Endothelial cell (in vitro differentiated cells): ENCODE results near the gene SPEF1. TPM values are rescaled to one million over a fixed set of nuclear protein-coding genes. Genes with fewer than 3 reads are reported as not detected.

Experiments
- DNase-seq: peaks from one replicate; pipeline ENCODE4 v3.0.0; 2021; ENCODE audit warnings: low spot score
- H3K27ac Mint-ChIP-seq: one replicate; pipeline ENCODE4 v1.8.0; 2021; ENCODE audit warnings: mixed read lengths, inconsistent platforms; ENCODE audit not compliant: unreplicated experiment
- H3K27me3 Mint-ChIP-seq: one replicate; pipeline ENCODE4 v1.8.0; 2021; ENCODE audit warnings: mild to moderate bottlenecking, moderate library complexity, mixed read lengths, inconsistent platforms; ENCODE audit not compliant: unreplicated experiment
- H3K36me3 Mint-ChIP-seq: one replicate; pipeline ENCODE4 v1.8.0; 2021; ENCODE audit warnings: mild to moderate bottlenecking, low read depth, mixed read lengths, inconsistent platforms; ENCODE audit not compliant: unreplicated experiment
- H3K4me1 Mint-ChIP-seq: one replicate; pipeline ENCODE4 v1.8.0; 2021; ENCODE audit warnings: mild to moderate bottlenecking, mixed read lengths, inconsistent platforms; ENCODE audit not compliant: unreplicated experiment
- H3K4me3 Mint-ChIP-seq: one replicate; pipeline ENCODE4 v1.8.0; 2021; ENCODE audit warnings: mild to moderate bottlenecking, mixed read lengths, inconsistent platforms; ENCODE audit not compliant: unreplicated experiment
- H3K9me3 Mint-ChIP-seq: one replicate; pipeline ENCODE4 v1.8.0; 2021; ENCODE audit warnings: mixed read lengths, inconsistent platforms; ENCODE audit not compliant: unreplicated experiment
- total RNA-seq: library from RNA; stranded (reverse); fragmentation: NEBNext Ultra II Directional; extraction: Animal tissue kit (Norgen Biotek cat#: 25700); gene quantifications from one replicate; pipeline ENCODE4 v1.2.1, GENCODE V29; 2021; ENCODE audit not compliant: unreplicated experiment
- TF ChIP-seq, protein P1 (sequence below): fragments of 200-600 bp; sonication (generic); IDR thresholded peaks from one replicate; pipeline ENCODE4 v1.5.0; 2021; ENCODE audit warnings: antibody characterized with exemption; ENCODE audit not compliant: unreplicated experiment

Gene SPEF1
- total RNA-seq, 1 donor from 2014 or later = 0.23 TPM

DNA sequence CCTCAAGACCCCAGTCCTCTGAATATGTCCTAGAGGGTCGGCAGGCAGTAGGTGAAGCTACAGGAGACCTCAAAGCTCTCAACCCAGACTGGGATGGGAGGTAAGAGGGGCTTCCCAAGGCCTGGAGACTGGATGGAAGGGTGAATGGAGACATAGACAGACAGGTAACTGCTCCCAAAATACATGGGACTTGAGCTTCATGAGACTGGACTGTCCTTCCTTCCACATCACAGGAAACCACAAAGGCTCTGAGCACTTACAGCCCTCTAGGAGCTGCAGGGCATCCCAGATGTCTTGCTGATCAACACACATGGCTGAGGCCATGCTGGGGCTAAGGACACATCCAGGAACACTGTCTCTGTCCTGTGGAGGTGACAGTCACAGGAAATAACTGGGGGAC is 37.2 kb downstream of the SPEF1 start:
- Mint-ChIP-seq H3K36me3 (peaks cover 4% of the 10 kb centered on the region), H3K27me3 (peaks cover 8% of the 10 kb centered on the region), H3K4me1 (peaks cover 22% of the 10 kb centered on the region), H3K4me3 (peak overlapping the region; percentile 73), H3K9me3 (no peaks in the 10 kb centered on the region), H3K27ac (no peak overlapping the region)
- DNase-seq = no peak
- TF ChIP-seq, protein P1, sequence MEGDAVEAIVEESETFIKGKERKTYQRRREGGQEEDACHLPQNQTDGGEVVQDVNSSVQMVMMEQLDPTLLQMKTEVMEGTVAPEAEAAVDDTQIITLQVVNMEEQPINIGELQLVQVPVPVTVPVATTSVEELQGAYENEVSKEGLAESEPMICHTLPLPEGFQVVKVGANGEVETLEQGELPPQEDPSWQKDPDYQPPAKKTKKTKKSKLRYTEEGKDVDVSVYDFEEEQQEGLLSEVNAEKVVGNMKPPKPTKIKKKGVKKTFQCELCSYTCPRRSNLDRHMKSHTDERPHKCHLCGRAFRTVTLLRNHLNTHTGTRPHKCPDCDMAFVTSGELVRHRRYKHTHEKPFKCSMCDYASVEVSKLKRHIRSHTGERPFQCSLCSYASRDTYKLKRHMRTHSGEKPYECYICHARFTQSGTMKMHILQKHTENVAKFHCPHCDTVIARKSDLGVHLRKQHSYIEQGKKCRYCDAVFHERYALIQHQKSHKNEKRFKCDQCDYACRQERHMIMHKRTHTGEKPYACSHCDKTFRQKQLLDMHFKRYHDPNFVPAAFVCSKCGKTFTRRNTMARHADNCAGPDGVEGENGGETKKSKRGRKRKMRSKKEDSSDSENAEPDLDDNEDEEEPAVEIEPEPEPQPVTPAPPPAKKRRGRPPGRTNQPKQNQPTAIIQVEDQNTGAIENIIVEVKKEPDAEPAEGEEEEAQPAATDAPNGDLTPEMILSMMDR = no peak

- H3K4me1 Mint-ChIP-seq = peaks cover 30% of the 10 kb centered on the region
- no peak overlapping the region for H3K27ac Mint-ChIP-seq
- H3K9me3 Mint-ChIP-seq = no peaks in the 10 kb centered on the region
- H3K27me3 Mint-ChIP-seq = peaks cover 8% of the 10 kb centered on the region
- DNase-seq = no peak
- H3K4me3 Mint-ChIP-seq = no peak overlapping the region
- TF ChIP-seq, protein P1 = no peak
- H3K36me3 Mint-ChIP-seq = peaks cover 6% of the 10 kb centered on the region
Measured at GRCh38 chr20:3743251-3743650, 38.0 kb downstream of the SPEF1 start.

DNA sequence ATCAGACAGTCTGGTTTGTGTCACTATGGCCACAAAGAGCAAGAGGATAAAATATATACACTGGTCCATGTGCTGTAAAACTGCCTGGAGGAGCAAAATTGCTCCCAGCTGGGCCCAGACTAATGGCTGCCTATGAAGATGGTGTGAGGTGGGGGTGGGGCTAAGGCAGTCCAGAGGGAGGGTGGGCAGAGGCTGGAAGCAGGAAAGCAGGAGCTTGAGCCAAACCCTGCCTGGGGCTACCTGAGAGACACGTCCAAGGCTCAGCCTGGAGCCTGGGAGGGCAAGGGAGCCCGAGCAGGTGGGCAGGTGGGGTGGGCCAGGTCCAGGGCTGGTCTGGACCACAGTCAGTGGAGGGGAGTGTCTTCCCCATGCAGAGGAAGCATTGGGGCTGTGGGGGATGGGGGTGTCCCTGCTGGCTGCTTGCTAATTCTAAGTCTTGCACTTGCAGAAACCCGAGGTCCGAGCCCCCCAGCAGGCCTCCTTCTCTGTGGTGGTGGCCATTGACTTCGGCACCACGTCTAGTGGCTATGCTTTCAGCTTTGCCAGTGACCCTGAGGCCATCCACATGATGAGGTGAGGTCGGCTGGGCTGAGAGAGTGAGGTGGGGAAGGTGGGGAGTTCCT is 39.3 kb downstream of the SPEF1 start:
- Mint-ChIP-seq H3K4me1 (peaks cover 35% of the 10 kb centered on the region), H3K4me3 (no peak overlapping the region), H3K27ac (no peak overlapping the region), H3K9me3 (no peaks in the 10 kb centered on the region), H3K36me3 (peaks cover 8% of the 10 kb centered on the region), H3K27me3 (peaks cover 4% of the 10 kb centered on the region)
- DNase-seq = no peak
- TF ChIP-seq, protein P1 = no peak

DNA sequence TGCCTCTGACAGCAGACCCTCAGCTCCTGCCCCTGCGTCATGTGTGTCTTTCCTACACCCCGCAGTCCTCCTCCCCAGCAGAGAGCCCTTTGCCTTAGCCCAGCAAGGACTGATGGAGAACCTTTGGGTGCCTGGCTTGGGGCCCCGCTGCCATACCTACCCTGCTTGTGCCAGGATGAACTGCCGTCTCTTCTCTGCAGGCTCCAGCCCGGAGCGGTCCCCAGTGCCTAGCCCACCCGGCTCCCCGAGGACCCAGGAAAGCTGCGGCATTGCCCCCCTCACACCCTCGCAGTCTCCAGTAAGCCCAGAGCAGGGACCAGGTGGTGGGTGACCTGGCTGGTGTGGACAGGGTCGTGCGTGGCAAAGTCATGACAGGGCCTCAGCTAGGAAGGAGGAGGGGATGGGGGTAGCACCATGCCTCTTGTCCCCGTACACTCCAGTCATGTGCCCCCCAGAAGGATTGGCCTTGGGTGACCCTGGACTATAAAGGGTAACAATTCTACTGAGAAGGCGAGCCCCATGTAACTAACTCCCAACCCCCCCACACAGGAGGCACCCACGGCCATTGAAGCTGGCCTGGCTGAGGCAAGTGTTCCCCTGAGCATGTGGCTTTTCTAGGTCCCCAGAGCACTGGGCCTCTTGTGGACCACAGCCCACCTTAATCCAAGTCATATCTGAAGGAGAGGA is 40.5 kb downstream of the SPEF1 start:
- Mint-ChIP-seq H3K4me1 (peaks cover 35% of the 10 kb centered on the region), H3K27ac (peak overlapping the region; percentile 48), H3K4me3 (no peak overlapping the region), H3K36me3 (peaks cover 8% of the 10 kb centered on the region), H3K9me3 (no peaks in the 10 kb centered on the region), H3K27me3 (no peaks in the 10 kb centered on the region)
- TF ChIP-seq, protein P1 = no peak
- DNase-seq = no peak

GRCh38 chr20:3739926-3740451 is 41.3 kb downstream of the SPEF1 start:
- TF ChIP-seq, protein P1 = no peak
- Mint-ChIP-seq H3K27me3 (no peaks in the 10 kb centered on the region), H3K36me3 (peaks cover 10% of the 10 kb centered on the region), H3K9me3 (no peaks in the 10 kb centered on the region), H3K4me3 (no peak overlapping the region), H3K27ac (peak overlapping the region; percentile 70), H3K4me1 (peaks cover 37% of the 10 kb centered on the region)
- no peak for DNase-seq
